ENCODE measurements around the gene RPL39. TPM values are rescaled to one million over a fixed set of nuclear protein-coding genes. Genes with fewer than 3 reads are reported as not detected.
"Not testable (repeated sequence)": the region's sequence is repeated elsewhere in the genome, so short reads cannot be mapped to it uniquely, and the experiment has no call there.

RPL39 gene
- total RNA-seq, 4 donors from 2014 or later: 1,738 to 4,612 (median 3,853) TPM

DNA sequence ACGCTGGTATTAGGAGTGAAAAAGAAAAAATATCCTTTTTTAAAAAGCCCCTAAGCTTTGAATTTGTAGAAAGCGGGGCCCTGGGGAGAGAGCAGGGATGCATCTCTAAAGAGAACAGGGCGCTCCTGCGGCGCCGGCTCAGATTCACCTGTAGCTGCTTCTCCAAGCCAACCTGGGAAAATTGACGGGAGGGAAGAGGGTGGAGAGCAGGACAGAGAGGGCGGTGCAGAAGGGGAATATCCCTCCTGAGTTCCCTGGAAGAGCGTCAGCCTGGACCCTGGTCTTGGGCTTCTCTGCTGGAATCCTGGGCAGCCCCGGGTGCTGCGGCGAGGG is 33.8 kb downstream of the RPL39 start:
- Histone ChIP-seq H3K4me1 (peaks cover 5% of the 10 kb centered on the region), H3K9me3 (no peaks in the 10 kb centered on the region), H3K27me3 (no peaks in the 10 kb centered on the region), H3K36me3 (no peaks in the 10 kb centered on the region), H3K27ac (no peak overlapping the region), H3K4me3 (peak overlapping the region; percentile 59)
- DNase-seq (ENCODE audit: low spot score in 2 of 2): no peak
- TF ChIP-seq EP300 (IDR thresholded peaks at IDR 0.05): no peak
- no peak for TF ChIP-seq POLR2AphosphoS5 (IDR thresholded peaks at IDR 0.05)
- TF ChIP-seq POLR2A (IDR thresholded peaks at IDR 0.05): no peak
- TF ChIP-seq, protein P1, sequence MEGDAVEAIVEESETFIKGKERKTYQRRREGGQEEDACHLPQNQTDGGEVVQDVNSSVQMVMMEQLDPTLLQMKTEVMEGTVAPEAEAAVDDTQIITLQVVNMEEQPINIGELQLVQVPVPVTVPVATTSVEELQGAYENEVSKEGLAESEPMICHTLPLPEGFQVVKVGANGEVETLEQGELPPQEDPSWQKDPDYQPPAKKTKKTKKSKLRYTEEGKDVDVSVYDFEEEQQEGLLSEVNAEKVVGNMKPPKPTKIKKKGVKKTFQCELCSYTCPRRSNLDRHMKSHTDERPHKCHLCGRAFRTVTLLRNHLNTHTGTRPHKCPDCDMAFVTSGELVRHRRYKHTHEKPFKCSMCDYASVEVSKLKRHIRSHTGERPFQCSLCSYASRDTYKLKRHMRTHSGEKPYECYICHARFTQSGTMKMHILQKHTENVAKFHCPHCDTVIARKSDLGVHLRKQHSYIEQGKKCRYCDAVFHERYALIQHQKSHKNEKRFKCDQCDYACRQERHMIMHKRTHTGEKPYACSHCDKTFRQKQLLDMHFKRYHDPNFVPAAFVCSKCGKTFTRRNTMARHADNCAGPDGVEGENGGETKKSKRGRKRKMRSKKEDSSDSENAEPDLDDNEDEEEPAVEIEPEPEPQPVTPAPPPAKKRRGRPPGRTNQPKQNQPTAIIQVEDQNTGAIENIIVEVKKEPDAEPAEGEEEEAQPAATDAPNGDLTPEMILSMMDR (IDR thresholded peaks at IDR 0.05): no peak
- 44% methylated on average over 12 of the region's 12 CpGs for WGBS

DNA sequence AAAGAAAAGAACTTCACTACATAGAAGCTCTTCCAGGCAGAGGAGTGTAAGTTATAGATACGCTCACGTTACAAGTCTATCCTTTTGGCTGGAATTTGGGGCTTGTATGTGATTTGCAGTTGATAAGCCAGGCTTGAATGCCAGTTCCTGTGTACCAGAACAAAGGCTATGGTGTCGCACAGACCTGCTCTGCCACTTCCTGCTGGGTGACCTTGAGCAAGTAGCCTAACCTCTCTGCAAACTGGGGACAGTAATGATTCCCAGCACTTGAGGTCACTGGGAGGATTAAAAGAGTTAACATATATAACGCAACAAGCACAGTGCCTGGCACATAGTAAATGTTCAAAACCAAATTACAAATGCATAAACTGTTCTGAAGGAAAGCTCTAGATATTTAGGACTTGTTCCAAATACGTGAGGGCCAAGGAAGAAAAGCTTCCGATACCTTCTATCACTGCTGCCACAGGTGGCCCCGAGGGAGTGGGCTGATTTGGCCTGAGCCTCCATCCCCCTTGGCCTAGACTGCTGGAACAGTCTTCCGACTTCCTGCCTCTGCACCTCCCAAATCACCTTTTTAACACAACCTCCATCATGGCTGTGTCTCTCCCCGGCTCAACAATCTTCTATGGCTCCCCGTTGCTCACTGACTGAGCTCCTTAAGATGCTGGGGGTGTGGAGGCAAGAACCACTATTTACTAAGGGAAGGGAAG is 34.3 kb downstream of the RPL39 start:
- no peaks in the 10 kb centered on the region for H3K27me3 ChIP-seq
- peaks cover 5% of the 10 kb centered on the region for H3K4me1 ChIP-seq
- no peaks in the 10 kb centered on the region for H3K36me3 ChIP-seq
- DNase-seq (ENCODE audit: low spot score in 2 of 2): no peak
- TF ChIP-seq POLR2AphosphoS5 (IDR thresholded peaks at IDR 0.05): no peak
- no peak for TF ChIP-seq EP300 (IDR thresholded peaks at IDR 0.05)
- TF ChIP-seq, protein P1 (IDR thresholded peaks at IDR 0.05): no peak
- no peak for TF ChIP-seq POLR2A (IDR thresholded peaks at IDR 0.05)
- no peak overlapping the region for H3K27ac ChIP-seq
- no peaks in the 10 kb centered on the region for H3K9me3 ChIP-seq
- 68% methylated on average over 10 of the region's 10 CpGs for WGBS
- no peak overlapping the region for H3K4me3 ChIP-seq

DNA sequence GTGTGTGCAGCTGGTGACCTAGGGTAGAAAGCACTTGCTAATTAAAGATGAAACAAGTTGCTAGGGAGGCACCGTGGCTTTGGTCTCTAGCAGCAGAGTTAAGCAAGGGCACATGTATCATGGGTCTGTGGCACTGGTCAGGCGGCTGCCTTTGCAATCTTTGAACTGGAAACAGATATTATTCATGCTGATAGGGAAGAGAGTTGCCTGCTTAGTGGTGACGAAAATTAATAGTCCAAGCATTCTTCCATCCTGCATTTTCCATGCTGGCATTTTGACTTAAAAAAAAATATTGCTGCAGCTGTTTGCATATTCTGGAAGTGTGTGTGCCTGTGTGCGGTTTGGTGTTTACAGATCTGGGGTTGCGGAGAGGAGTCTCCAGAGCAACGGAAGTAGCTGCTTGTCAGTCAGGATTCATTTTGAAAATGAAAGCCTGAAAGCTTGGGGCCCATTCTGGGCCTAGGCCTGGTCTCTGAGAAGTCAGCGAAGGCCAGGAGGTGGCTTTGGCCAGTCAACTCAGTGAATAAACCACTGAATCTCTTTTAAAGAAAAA is 35.4 kb downstream of the RPL39 start:
- Histone ChIP-seq H3K27ac (no peak overlapping the region), H3K27me3 (no peaks in the 10 kb centered on the region)
- TF ChIP-seq POLR2A (IDR thresholded peaks at IDR 0.05) (no peak), EP300 (IDR thresholded peaks at IDR 0.05) (no peak)

DNA sequence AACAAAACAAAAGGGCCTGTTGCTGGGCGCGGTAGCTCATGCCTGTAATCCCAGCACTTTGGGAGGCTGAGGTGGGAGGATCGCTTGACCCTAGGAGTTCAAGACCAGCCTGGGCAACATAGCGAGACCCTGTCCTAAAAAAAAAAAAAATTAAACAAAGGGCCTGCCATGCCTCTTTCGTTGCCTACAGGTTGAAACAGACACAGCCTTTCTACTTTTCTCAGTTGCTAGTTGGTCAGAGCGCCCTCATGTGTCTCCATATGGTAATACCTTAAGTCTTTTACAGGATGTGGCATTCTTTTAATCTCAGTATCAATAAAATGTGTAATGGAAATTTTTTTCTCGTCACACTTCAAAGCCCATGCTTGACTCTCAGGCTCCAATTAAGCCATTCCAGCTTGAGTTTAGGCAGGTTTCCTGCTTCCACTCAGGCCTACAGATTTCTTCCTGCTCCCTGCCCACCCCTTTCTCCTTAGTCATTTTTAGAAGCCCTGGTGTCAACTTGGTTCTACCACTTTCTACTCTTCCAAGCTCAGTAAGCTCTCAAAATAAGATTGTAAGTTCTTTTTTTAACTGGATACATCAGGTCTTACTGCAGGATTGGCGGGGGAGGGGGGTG is 37.7 kb downstream of the RPL39 start:
- Histone ChIP-seq H3K36me3 (no peaks in the 10 kb centered on the region), H3K4me3 (no peak overlapping the region), H3K4me1 (peaks cover 2% of the 10 kb centered on the region), H3K9me3 (no peaks in the 10 kb centered on the region), H3K27ac (no peak overlapping the region), H3K27me3 (no peaks in the 10 kb centered on the region)
- WGBS: 59% methylated on average over 8 of the region's 8 CpGs
- DNase-seq (ENCODE audit: low spot score in 2 of 2): no peak
- TF ChIP-seq, protein P1 (IDR thresholded peaks at IDR 0.05): peak in 1 of 2 donors; percentile 21
- no peak for TF ChIP-seq POLR2A (IDR thresholded peaks at IDR 0.05)
- TF ChIP-seq EP300 (IDR thresholded peaks at IDR 0.05): no peak
- no peak for TF ChIP-seq POLR2AphosphoS5 (IDR thresholded peaks at IDR 0.05)

More for the DNA sequence above, 35.4 kb downstream of the RPL39 start:
- Histone ChIP-seq H3K4me1 (peaks cover 5% of the 10 kb centered on the region), H3K36me3 (no peaks in the 10 kb centered on the region), H3K9me3 (no peaks in the 10 kb centered on the region), H3K4me3 (no peak overlapping the region)
- DNase-seq (ENCODE audit: low spot score in 2 of 2): no peak
- 75% methylated on average over 7 of the region's 7 CpGs for WGBS

DNA sequence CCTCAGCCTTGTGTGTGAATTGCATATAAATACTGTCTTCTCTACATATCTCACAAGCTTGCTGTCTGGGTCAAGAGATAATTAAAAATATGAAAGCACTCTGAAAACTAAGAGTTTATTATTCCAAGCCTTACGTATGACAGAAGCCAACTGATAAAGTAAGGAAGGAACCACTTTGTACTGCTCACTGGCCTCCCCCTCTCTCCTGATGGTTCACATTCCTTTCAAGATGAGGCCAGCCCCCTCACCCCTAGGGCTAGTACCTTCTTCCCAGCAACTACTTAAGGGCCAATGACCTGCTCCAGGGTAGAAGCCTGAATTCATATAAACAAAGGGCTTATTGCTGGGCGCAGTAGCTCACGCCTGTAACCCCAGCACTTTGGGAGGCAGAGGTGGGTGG is 38.4 kb downstream of the RPL39 start:
- Histone ChIP-seq H3K36me3 (no peaks in the 10 kb centered on the region), H3K27me3 (no peaks in the 10 kb centered on the region), H3K9me3 (no peaks in the 10 kb centered on the region), H3K4me1 (no peaks in the 10 kb centered on the region), H3K4me3 (no peak overlapping the region), H3K27ac (no peak overlapping the region)
- no peak for DNase-seq (ENCODE audit: low spot score in 2 of 2)
- no peak for TF ChIP-seq POLR2AphosphoS5 (IDR thresholded peaks at IDR 0.05)
- no peak for TF ChIP-seq EP300 (IDR thresholded peaks at IDR 0.05)
- TF ChIP-seq, protein P1 (IDR thresholded peaks at IDR 0.05): no peak
- 81% methylated on average over 3 of the region's 3 CpGs for WGBS

DNA sequence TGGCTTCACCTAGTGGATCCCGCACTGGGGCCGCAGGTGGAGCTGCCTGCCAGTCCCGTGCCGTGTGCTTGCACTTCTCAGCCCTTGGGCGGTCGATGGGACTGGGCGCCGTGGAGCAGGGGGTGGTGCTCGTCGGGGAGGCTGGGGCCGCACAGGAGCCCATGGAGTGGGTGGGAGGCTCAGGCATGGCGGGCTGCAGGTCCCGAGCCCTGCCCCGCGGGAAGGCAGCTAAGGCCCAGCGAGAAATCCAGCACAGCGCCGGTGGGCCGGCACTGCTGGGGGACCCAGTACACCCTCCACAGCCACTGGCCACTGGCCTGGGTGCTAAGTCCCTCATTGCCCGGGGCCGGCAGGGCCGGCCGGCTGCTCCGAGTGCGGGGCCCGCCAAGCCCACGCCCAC is 40.7 kb downstream of the RPL39 start:
- not testable (repeated sequence) for H3K27ac ChIP-seq; H3K9me3 ChIP-seq; DNase-seq (ENCODE audit: low spot score in 2 of 2); H3K4me3 ChIP-seq; H3K27me3 ChIP-seq; H3K4me1 ChIP-seq; H3K36me3 ChIP-seq
- no CpG with 5 or more reads among the region's 27 CpGs for WGBS

DNA sequence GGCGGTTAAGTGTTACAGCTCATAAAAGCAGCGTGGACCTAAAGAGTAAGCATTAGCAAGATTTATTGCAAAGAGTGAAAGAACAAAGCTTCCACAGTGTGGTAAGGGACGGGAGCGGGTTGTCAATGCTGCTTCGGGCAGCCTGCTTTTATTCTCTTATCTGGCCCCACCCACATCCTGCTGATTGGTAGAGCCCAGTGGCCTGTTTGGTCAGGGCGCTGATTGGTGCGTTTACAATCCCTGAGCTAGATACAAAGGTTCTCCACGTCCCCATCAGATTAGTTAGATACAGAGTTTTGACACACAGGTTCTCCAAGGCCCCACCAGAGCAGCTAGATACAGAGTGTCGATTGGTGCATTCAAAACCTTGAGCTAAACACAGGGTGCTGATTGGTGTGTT is 41.3 kb downstream of the RPL39 start:
- H3K9me3 ChIP-seq; H3K4me3 ChIP-seq; H3K4me1 ChIP-seq; DNase-seq (ENCODE audit: low spot score in 2 of 2); H3K36me3 ChIP-seq; H3K27me3 ChIP-seq; H3K27ac ChIP-seq: not testable (repeated sequence)
- WGBS: 83% methylated on average over 9 of the region's 9 CpGs

All from suprapubic skin (tissue), 4 donors.